GM23338 (cell line): ENCODE data around the gene NDST4.

ENCODE experiments used
- CTCF ChIP-seq, 2 experiments: fragments of 200-600 bp in 1 of 2; sonication (generic) in 1 of 2; conservative IDR thresholded peaks; 2 replicates each; pipeline versions ENCODE4 v1.5.1 to v1.6.1; 2016 to 2017; ENCODE audit warnings: antibody characterized with exemption in 2 of 2, low read depth in 2 of 2, mild to moderate bottlenecking in 2 of 2, moderate library complexity in 1 of 2
- EZH2 ChIP-seq: fragments of 200-600 bp; sonication (generic); IDR thresholded peaks from one replicate; pipeline ENCODE4 v1.8.0; 2017; ENCODE audit warnings: antibody characterized with exemption, mild to moderate bottlenecking, low read depth; ENCODE audit not compliant: unreplicated experiment
- EZH2phosphoT487 ChIP-seq: fragments of 200-600 bp; sonication (generic); IDR thresholded peaks from one replicate; pipeline ENCODE4 v1.8.1; 2018; ENCODE audit warnings: antibody characterized with exemption; ENCODE audit not compliant: unreplicated experiment

DNA sequence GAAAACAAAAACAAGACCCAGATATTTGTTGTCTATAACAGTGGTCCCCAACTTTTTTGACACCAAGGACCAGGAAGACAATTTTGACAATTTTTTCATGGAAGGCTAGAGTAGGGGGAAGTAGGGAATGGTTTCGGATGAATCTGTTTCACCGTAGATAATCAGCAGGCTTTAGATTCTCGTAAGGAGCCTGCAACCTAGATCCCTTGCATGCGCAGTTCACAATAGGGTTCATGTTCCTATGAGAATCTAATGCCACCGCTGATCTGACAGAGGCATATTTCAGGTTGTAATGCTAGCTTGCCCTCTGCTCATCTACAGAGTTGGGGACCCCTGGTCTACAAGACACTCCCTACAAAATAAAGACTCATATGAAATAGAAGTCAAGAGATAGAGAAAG lies 229.8 kb downstream of the NDST4 start:
- TF ChIP-seq EZH2phosphoT487, result no peak
- no peak for TF ChIP-seq CTCF (conservative IDR thresholded peaks at IDR 0.05; ENCODE audit: low read depth in 2 of 2)
- no peak for TF ChIP-seq EZH2
